MCF 10A (cell line): Measurements from ENCODE around the gene ORAI3. TPM values are rescaled to one million over a fixed set of nuclear protein-coding genes. Genes with fewer than 3 reads are reported as not detected.

Experiments
- BruUV-seq: library from RNA; stranded (reverse); fragments of 400-500 nt; replicated peaks from 2 replicates; lab custom pipeline; 2021; lab: Mats Ljungman, UMichigan
- CTCF ChIA-PET: fragments of 300-600 bp; sonication (Branson Sonifier 250); formaldehyde crosslinking; extraction: SDS; loops from one replicate; lab custom pipeline; 2021; ENCODE audit warnings: antibody characterized with exemption, inconsistent platforms; lab: Yijun Ruan, JAX
- POLR2A ChIA-PET: fragments of 300-600, 350-650 bp; sonication (Branson Sonifier 250); formaldehyde crosslinking; extraction: SDS; loops from one replicate; lab custom pipeline; 2020; ENCODE audit warnings: antibody characterized with exemption, inconsistent platforms; lab: Yijun Ruan, JAX
- DNase-seq: peaks from one replicate; pipeline ENCODE4 v3.0.0-alpha.2; 2018; ENCODE audit not compliant: unreplicated experiment
- H3K27ac Mint-ChIP-seq: one replicate; pipeline ENCODE4 v1.8.0; 2022; ENCODE audit warnings: mild to moderate bottlenecking, low read depth, mixed read lengths; ENCODE audit not compliant: unreplicated experiment
- H3K27me3 Mint-ChIP-seq: one replicate; pipeline ENCODE4 v1.8.0; 2022; ENCODE audit warnings: mixed read lengths; ENCODE audit not compliant: insufficient read depth, unreplicated experiment
- H3K36me3 Mint-ChIP-seq: one replicate; pipeline ENCODE4 v1.8.0; 2022; ENCODE audit warnings: mild to moderate bottlenecking, moderate library complexity, mixed read lengths; ENCODE audit not compliant: insufficient read depth, unreplicated experiment
- H3K4me1 Mint-ChIP-seq: one replicate; pipeline ENCODE4 v1.8.0; 2022; ENCODE audit warnings: mixed read lengths; ENCODE audit not compliant: insufficient read depth, unreplicated experiment
- H3K4me3 Mint-ChIP-seq: one replicate; pipeline ENCODE4 v1.8.0; 2022; ENCODE audit warnings: mild to moderate bottlenecking, moderate library complexity, mixed read lengths; ENCODE audit not compliant: unreplicated experiment
- H3K9me3 Mint-ChIP-seq: one replicate; pipeline ENCODE4 v1.8.0; 2022; ENCODE audit warnings: mixed read lengths; ENCODE audit not compliant: unreplicated experiment
- CTCF ChIP-seq: fragments of 200-600 bp; IDR thresholded peaks from one replicate; pipeline ENCODE4 v1.8.0; 2022; ENCODE audit warnings: antibody characterized with exemption, mild to moderate bottlenecking; ENCODE audit not compliant: unreplicated experiment
- intact Hi-C: fragments of 100-400 bp; cut with micrococcal nuclease; formaldehyde crosslinking; loops from 2 replicates; pipeline ENCODE4 v1.14.1; 2022
- total RNA-seq: library from RNA; stranded (reverse); gene quantifications from 2 replicates; pipeline ENCODE4 v1.2.3, GENCODE V29; 2022

ORAI3 gene
- total RNA-seq, 1 experiment from 2014 or later: 16.2 TPM

DNA sequence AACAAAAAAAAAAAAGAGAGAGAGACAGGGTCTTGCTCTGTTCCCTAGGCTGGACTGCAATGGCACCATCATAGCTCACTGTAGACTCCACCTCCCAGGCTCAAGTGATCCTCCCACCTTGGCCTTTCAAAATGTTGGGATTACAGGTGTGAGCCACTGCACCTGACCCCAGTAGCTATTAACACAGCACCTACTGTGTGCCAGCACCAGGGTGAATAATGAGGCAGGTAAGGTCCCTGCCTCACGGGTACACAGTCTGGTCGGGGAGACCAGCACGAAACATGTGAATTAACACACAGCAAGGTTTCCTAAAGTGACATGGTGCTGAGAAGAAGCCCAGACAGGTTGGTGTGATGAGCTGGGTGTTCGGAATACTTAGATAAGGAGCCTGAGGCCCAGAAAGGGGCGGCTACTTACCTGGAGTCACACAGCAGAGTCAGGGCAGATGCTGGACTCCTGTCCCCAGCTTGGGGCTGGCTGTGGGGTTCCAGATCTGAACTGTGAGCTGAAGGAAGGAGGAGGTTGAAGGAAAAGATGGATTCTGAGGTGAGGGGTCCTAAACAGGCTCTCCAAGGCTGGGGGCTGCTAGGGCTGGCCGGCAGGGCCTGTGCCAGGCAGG, 36.0 kb upstream of the ORAI3 start:
- H3K27ac Mint-ChIP-seq: no peak overlapping the region
- H3K4me3 Mint-ChIP-seq: no peak overlapping the region
- BruUV-seq: no TSS peak
- no peaks in the 10 kb centered on the region for H3K27me3 Mint-ChIP-seq
- ChIA-PET POLR2A (interaction anchor here (0.6 to 1.0 kb wide), 3 partner anchors 18 to 105 kb away, joined by 3 read pairs; no protein-coding TSS in a partner anchor), CTCF (interaction anchor here (0.6 to 1.9 kb wide), 3 partner anchors 11 to 289 kb away, joined by 3 to 13 read pairs (median 4); no protein-coding TSS in a partner anchor)
- no peaks in the 10 kb centered on the region for H3K9me3 Mint-ChIP-seq
- TF ChIP-seq CTCF: no peak
- intact Hi-C loops: no loop called here
- no peak for DNase-seq
- H3K4me1 Mint-ChIP-seq: no peaks in the 10 kb centered on the region
- no peaks in the 10 kb centered on the region for H3K36me3 Mint-ChIP-seq

DNA sequence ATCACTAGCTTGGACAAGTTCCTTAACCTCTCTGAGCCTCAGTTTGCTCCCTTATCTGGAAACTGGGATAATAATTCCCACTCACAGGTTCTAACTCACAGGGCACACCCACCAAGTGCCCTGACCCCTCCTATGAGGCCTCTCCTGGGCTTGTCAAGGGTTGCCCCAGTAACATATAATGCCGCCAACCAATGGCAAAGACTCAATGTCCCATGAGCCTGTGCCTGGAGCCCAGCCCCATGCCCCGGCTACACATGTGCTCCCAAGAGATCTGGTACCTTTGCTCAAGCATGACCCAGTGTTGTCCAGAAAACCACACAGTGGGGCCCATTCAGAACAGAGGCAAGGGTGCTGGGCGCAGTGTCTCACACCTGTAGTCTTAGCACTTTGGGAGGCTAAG, 34.0 kb upstream of the ORAI3 start:
- no peak for TF ChIP-seq CTCF
- Mint-ChIP-seq H3K4me3 (no peak overlapping the region), H3K9me3 (peaks cover 6% of the 10 kb centered on the region), H3K27me3 (no peaks in the 10 kb centered on the region), H3K36me3 (no peaks in the 10 kb centered on the region), H3K27ac (no peak overlapping the region), H3K4me1 (no peaks in the 10 kb centered on the region)
- DNase-seq: no peak
- intact Hi-C loops: no loop called here
- ChIA-PET CTCF (interaction anchor here (0.6 to 0.9 kb wide), 4 partner anchors 15 to 557 kb away, joined by 3 to 7 read pairs (median 4); no protein-coding TSS in a partner anchor), POLR2A (no interaction called here)
- no TSS peak for BruUV-seq

- ChIA-PET CTCF (interaction anchor here (0.9 to 2.6 kb wide), 4 partner anchors 17 to 140 kb away, joined by 4 to 18 read pairs (median 7); no protein-coding TSS in a partner anchor), POLR2A (interaction anchor here (1.7 kb wide), 1 partner anchor 12 kb away, joined by 5 read pairs; no protein-coding TSS in a partner anchor)
- no peak for TF ChIP-seq CTCF
- Mint-ChIP-seq H3K4me1 (no peaks in the 10 kb centered on the region), H3K9me3 (peaks cover 6% of the 10 kb centered on the region), H3K36me3 (peaks cover 9% of the 10 kb centered on the region), H3K27ac (no peak overlapping the region), H3K27me3 (no peaks in the 10 kb centered on the region), H3K4me3 (no peak overlapping the region)
- intact Hi-C loops: no loop called here
- DNase-seq: no peak
- no TSS peak for BruUV-seq
Observed at GRCh38 chr16:30918614-30919013, 30.3 kb upstream of the ORAI3 start.

DNA sequence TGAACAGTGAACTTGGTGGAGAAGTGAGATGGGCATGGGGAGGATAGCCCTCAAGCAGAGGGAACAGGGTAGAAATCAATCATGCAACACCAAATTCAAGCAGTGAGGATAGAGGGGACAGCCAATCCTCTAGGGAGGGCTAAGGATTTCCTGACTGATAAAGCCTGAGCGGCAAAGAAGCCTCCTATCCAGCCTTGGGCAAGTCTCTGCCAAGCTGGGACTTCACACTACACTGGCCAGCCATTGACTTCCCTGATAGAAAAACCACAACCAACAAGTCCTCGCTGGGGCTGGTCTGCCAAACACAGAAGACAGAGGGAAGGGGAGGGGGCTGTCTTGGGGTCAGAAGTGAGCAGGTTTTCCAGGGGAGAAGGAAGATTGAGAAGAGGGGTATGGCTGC, 28.0 kb upstream of the ORAI3 start:
- peaks cover 16% of the 10 kb centered on the region for H3K36me3 Mint-ChIP-seq
- CTCF ChIA-PET: interaction anchor here (0.6 to 2.6 kb wide), 4 partner anchors 19 to 79 kb away, joined by 3 to 18 read pairs (median 4); no protein-coding TSS in a partner anchor
- H3K27ac Mint-ChIP-seq: no peak overlapping the region
- DNase-seq: no peak
- TF ChIP-seq CTCF: no peak
- H3K9me3 Mint-ChIP-seq: peaks cover 6% of the 10 kb centered on the region
- POLR2A ChIA-PET: no interaction called here
- peak overlapping the region; percentile 98 for H3K4me3 Mint-ChIP-seq
- peaks cover 10% of the 10 kb centered on the region for H3K4me1 Mint-ChIP-seq
- intact Hi-C loops: loop anchor here (1.0 kb wide), 1 partner anchor 77 kb away; no protein-coding TSS in a partner anchor
- H3K27me3 Mint-ChIP-seq: no peaks in the 10 kb centered on the region
- BruUV-seq: no TSS peak
